WTC11 (cell line): Measurements from ENCODE around the gene SCAF8. TPM values are rescaled to one million over a fixed set of nuclear protein-coding genes. Genes with fewer than 3 reads are reported as not detected.

Experiments
- ATAC-seq: fragments of 200-7000 bp; cut with Tn5 transposase; 2 replicates; pipeline ENCODE4 v1.10.0; 2021; ENCODE audit warnings: mild to moderate bottlenecking, moderate library complexity
- CTCF ChIA-PET: fragments of 300-600 bp; sonication (Branson Sonifier 250); formaldehyde crosslinking; loops from one replicate; lab custom pipeline; 2021; ENCODE audit warnings: antibody characterized with exemption; lab: Charles Lee
- POLR2A ChIA-PET: fragments of 350-600 bp; sonication (Branson Sonifier 250); formaldehyde crosslinking; loops from one replicate; lab custom pipeline; 2021; ENCODE audit warnings: antibody characterized with exemption; lab: Charles Lee
- DNase-seq: peaks from one replicate; pipeline ENCODE4 v3.0.0; 2021; ENCODE audit warnings: low spot score
- H3K27ac Mint-ChIP-seq: 2 replicates; pipeline ENCODE4 v1.8.0; 2021; ENCODE audit warnings: mixed read lengths
- H3K27me3 Mint-ChIP-seq: 2 replicates; pipeline ENCODE4 v1.8.0; 2021; ENCODE audit warnings: low read depth, mild to moderate bottlenecking, moderate library complexity, mixed read lengths
- H3K36me3 Mint-ChIP-seq: 2 replicates; pipeline ENCODE4 v1.8.0; 2021; ENCODE audit warnings: mixed read lengths
- H3K4me1 Mint-ChIP-seq: 2 replicates; pipeline ENCODE4 v1.8.0; 2022; ENCODE audit warnings: mixed read lengths
- H3K4me3 Mint-ChIP-seq: 2 replicates; pipeline ENCODE4 v1.8.0; 2021; ENCODE audit warnings: mild to moderate bottlenecking, moderate library complexity, mixed read lengths
- H3K9me3 Mint-ChIP-seq: 2 replicates; pipeline ENCODE4 v1.8.0; 2021; ENCODE audit warnings: mixed read lengths
- ATF1 ChIP-seq: sonication (generic); formaldehyde crosslinking; IDR thresholded peaks from 2 replicates; pipeline ENCODE4 v1.8.1; 2023; ENCODE audit warnings: mild to moderate bottlenecking, moderate library complexity, missing genetic modification reagents
- CBFB ChIP-seq: sonication (generic); formaldehyde crosslinking; IDR thresholded peaks from 2 replicates; pipeline ENCODE4 v1.8.1; 2022; ENCODE audit warnings: mild to moderate bottlenecking, low read depth, missing genetic modification reagents
- CREB1 ChIP-seq: sonication (generic); formaldehyde crosslinking; IDR thresholded peaks from 2 replicates; pipeline ENCODE4 v1.8.0; 2023; ENCODE audit warnings: mild to moderate bottlenecking, missing genetic modification reagents
- EMX1 ChIP-seq: fragments of 250-450 bp; sonication (Bioruptor Pico); IDR thresholded peaks from 2 replicates; pipeline ENCODE4 v1.8.0; 2021; ENCODE audit warnings: mild to moderate bottlenecking
- FOXJ3 ChIP-seq: sonication (generic); formaldehyde crosslinking; IDR thresholded peaks from 2 replicates; pipeline ENCODE4 v1.9.0; 2021; ENCODE audit warnings: missing genetic modification reagents, mild to moderate bottlenecking, borderline replicate concordance
- HMGA2 ChIP-seq: fragments of 250-450 bp; sonication (Bioruptor Pico); IDR thresholded peaks from 2 replicates; pipeline ENCODE4 v1.4.0; 2021; ENCODE audit warnings: mild to moderate bottlenecking, moderate library complexity
- HMGXB4 ChIP-seq: sonication (generic); formaldehyde crosslinking; IDR thresholded peaks from 2 replicates; pipeline ENCODE4 v1.8.1; 2023; ENCODE audit warnings: mild to moderate bottlenecking, moderate library complexity, missing genetic modification reagents
- MYBL2 ChIP-seq: sonication (generic); formaldehyde crosslinking; IDR thresholded peaks from 2 replicates; pipeline ENCODE4 v1.8.1; 2023; ENCODE audit warnings: mild to moderate bottlenecking, moderate library complexity, missing genetic modification reagents
- RELA ChIP-seq: sonication (generic); formaldehyde crosslinking; IDR thresholded peaks from 2 replicates; pipeline ENCODE4 v1.8.1; 2022; ENCODE audit warnings: missing genetic modification reagents, mild to moderate bottlenecking, borderline replicate concordance
- TCF7 ChIP-seq: sonication (generic); formaldehyde crosslinking; IDR thresholded peaks from 2 replicates; pipeline ENCODE4 v1.8.0; 2022; ENCODE audit warnings: mild to moderate bottlenecking, low read depth, missing genetic modification reagents, moderate library complexity
- ZBTB21 ChIP-seq: sonication (generic); formaldehyde crosslinking; IDR thresholded peaks from 2 replicates; pipeline ENCODE4 v1.8.1; 2023; ENCODE audit warnings: mild to moderate bottlenecking, missing genetic modification reagents, borderline replicate concordance
- ZNF121 ChIP-seq: sonication (generic); formaldehyde crosslinking; IDR thresholded peaks from 2 replicates; pipeline ENCODE4 v1.8.0; 2023; ENCODE audit warnings: missing genetic modification reagents
- ZNF138 ChIP-seq: sonication (generic); formaldehyde crosslinking; conservative IDR thresholded peaks from 2 replicates; pipeline ENCODE4 v1.8.1; 2022; ENCODE audit warnings: mild to moderate bottlenecking, moderate library complexity, missing genetic modification reagents
- ZNF396 ChIP-seq: fragments of 250-450 bp; sonication (Bioruptor Pico); IDR thresholded peaks from 2 replicates; pipeline ENCODE4 v1.8.0; 2021; ENCODE audit warnings: mild to moderate bottlenecking, moderate library complexity, borderline replicate concordance
- total RNA-seq: library from RNA; stranded (reverse); gene quantifications from 3 replicates; pipeline ENCODE4 v1.2.3, GENCODE V29; 2021
- TF ChIP-seq, protein P1 (sequence below): sonication (generic); formaldehyde crosslinking; IDR thresholded peaks from 2 replicates; pipeline ENCODE4 v1.8.0; 2023; ENCODE audit warnings: missing genetic modification reagents, mild to moderate bottlenecking, borderline replicate concordance
- TF ChIP-seq, protein P2 (sequence below): sonication (generic); formaldehyde crosslinking; IDR thresholded peaks from 2 replicates; pipeline ENCODE4 v1.8.1; 2023; ENCODE audit warnings: mild to moderate bottlenecking, missing genetic modification reagents, borderline replicate concordance
- TF ChIP-seq, protein P3 (sequence below): sonication (generic); formaldehyde crosslinking; IDR thresholded peaks from 2 replicates; pipeline ENCODE4 v1.8.1; 2023; ENCODE audit warnings: mild to moderate bottlenecking, missing genetic modification reagents
- TF ChIP-seq, protein P4 (sequence below): sonication (generic); formaldehyde crosslinking; IDR thresholded peaks from 2 replicates; pipeline ENCODE4 v1.8.1; 2022; ENCODE audit warnings: low read depth, missing genetic modification reagents, borderline replicate concordance
- TF ChIP-seq, protein P5 (sequence below): sonication (generic); formaldehyde crosslinking; IDR thresholded peaks from 2 replicates; pipeline ENCODE4 v1.8.1; 2022; ENCODE audit warnings: missing genetic modification reagents, borderline replicate concordance
- TF ChIP-seq, protein P6 (sequence below): sonication (generic); formaldehyde crosslinking; IDR thresholded peaks from 2 replicates; pipeline ENCODE4 v1.8.1; 2022; ENCODE audit warnings: mild to moderate bottlenecking, missing genetic modification reagents, moderate library complexity, borderline replicate concordance

Gene SCAF8
- total RNA-seq, 1 experiment from 2014 or later = 40.7 TPM

DNA sequence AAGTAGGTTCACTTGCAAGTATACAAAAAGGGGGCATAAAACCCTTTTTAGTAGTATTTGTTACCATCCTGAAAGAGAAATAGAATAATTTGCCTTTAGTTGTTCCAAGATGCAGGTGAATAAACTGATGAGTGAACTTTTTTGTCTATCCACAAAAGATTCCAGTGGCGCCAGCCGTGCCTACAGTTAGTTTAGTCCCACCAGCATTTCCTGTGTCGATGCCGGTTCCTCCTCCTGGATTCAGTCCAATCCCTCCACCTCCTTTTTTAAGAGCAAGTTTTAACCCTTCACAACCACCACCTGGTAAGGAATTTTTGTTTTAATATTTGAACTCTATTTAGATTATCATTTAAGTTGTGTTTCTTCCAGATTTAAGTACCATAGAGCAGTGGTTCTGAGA, 90.9 kb downstream of the SCAF8 start (continued):
- TF ChIP-seq, protein P1, sequence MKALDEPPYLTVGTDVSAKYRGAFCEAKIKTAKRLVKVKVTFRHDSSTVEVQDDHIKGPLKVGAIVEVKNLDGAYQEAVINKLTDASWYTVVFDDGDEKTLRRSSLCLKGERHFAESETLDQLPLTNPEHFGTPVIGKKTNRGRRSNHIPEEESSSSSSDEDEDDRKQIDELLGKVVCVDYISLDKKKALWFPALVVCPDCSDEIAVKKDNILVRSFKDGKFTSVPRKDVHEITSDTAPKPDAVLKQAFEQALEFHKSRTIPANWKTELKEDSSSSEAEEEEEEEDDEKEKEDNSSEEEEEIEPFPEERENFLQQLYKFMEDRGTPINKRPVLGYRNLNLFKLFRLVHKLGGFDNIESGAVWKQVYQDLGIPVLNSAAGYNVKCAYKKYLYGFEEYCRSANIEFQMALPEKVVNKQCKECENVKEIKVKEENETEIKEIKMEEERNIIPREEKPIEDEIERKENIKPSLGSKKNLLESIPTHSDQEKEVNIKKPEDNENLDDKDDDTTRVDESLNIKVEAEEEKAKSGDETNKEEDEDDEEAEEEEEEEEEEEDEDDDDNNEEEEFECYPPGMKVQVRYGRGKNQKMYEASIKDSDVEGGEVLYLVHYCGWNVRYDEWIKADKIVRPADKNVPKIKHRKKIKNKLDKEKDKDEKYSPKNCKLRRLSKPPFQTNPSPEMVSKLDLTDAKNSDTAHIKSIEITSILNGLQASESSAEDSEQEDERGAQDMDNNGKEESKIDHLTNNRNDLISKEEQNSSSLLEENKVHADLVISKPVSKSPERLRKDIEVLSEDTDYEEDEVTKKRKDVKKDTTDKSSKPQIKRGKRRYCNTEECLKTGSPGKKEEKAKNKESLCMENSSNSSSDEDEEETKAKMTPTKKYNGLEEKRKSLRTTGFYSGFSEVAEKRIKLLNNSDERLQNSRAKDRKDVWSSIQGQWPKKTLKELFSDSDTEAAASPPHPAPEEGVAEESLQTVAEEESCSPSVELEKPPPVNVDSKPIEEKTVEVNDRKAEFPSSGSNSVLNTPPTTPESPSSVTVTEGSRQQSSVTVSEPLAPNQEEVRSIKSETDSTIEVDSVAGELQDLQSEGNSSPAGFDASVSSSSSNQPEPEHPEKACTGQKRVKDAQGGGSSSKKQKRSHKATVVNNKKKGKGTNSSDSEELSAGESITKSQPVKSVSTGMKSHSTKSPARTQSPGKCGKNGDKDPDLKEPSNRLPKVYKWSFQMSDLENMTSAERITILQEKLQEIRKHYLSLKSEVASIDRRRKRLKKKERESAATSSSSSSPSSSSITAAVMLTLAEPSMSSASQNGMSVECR (CRISPR knock-in tag) = no peak
- TF ChIP-seq ZBTB21 (CRISPR knock-in tag) = no peak
- TF ChIP-seq EMX1 (CRISPR knock-in tag) = no peak
- TF ChIP-seq CREB1 (CRISPR knock-in tag) = no peak
- TF ChIP-seq ZNF138 (CRISPR knock-in tag) = no peak
- no peak for TF ChIP-seq HMGA2 (CRISPR knock-in tag)
- TF ChIP-seq, protein P2, sequence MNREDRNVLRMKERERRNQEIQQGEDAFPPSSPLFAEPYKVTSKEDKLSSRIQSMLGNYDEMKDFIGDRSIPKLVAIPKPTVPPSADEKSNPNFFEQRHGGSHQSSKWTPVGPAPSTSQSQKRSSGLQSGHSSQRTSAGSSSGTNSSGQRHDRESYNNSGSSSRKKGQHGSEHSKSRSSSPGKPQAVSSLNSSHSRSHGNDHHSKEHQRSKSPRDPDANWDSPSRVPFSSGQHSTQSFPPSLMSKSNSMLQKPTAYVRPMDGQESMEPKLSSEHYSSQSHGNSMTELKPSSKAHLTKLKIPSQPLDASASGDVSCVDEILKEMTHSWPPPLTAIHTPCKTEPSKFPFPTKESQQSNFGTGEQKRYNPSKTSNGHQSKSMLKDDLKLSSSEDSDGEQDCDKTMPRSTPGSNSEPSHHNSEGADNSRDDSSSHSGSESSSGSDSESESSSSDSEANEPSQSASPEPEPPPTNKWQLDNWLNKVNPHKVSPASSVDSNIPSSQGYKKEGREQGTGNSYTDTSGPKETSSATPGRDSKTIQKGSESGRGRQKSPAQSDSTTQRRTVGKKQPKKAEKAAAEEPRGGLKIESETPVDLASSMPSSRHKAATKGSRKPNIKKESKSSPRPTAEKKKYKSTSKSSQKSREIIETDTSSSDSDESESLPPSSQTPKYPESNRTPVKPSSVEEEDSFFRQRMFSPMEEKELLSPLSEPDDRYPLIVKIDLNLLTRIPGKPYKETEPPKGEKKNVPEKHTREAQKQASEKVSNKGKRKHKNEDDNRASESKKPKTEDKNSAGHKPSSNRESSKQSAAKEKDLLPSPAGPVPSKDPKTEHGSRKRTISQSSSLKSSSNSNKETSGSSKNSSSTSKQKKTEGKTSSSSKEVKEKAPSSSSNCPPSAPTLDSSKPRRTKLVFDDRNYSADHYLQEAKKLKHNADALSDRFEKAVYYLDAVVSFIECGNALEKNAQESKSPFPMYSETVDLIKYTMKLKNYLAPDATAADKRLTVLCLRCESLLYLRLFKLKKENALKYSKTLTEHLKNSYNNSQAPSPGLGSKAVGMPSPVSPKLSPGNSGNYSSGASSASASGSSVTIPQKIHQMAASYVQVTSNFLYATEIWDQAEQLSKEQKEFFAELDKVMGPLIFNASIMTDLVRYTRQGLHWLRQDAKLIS (CRISPR knock-in tag) = no peak
- no peak for TF ChIP-seq ATF1 (CRISPR knock-in tag)
- no peak for TF ChIP-seq ZNF396 (CRISPR knock-in tag)
- TF ChIP-seq, protein P3, sequence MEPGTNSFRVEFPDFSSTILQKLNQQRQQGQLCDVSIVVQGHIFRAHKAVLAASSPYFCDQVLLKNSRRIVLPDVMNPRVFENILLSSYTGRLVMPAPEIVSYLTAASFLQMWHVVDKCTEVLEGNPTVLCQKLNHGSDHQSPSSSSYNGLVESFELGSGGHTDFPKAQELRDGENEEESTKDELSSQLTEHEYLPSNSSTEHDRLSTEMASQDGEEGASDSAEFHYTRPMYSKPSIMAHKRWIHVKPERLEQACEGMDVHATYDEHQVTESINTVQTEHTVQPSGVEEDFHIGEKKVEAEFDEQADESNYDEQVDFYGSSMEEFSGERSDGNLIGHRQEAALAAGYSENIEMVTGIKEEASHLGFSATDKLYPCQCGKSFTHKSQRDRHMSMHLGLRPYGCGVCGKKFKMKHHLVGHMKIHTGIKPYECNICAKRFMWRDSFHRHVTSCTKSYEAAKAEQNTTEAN (CRISPR knock-in tag) = no peak
- TF ChIP-seq, all 79 proteins: peak for 0

- POLR2A ChIA-PET = no interaction called here
- CTCF ChIA-PET = no interaction called here
- H3K4me1 Mint-ChIP-seq = no peaks in the 10 kb centered on the region
- H3K27ac Mint-ChIP-seq = no peak overlapping the region
- H3K9me3 Mint-ChIP-seq = no peaks in the 10 kb centered on the region
- H3K4me3 Mint-ChIP-seq = no peak overlapping the region
- DNase-seq = no peak
- peaks cover 36% of the 10 kb centered on the region for H3K36me3 Mint-ChIP-seq
- ATAC-seq = no peak
- no peaks in the 10 kb centered on the region for H3K27me3 Mint-ChIP-seq
- no peak for TF ChIP-seq HMGXB4
- TF ChIP-seq ZNF121 (CRISPR knock-in tag) = no peak
- TF ChIP-seq, protein P4, sequence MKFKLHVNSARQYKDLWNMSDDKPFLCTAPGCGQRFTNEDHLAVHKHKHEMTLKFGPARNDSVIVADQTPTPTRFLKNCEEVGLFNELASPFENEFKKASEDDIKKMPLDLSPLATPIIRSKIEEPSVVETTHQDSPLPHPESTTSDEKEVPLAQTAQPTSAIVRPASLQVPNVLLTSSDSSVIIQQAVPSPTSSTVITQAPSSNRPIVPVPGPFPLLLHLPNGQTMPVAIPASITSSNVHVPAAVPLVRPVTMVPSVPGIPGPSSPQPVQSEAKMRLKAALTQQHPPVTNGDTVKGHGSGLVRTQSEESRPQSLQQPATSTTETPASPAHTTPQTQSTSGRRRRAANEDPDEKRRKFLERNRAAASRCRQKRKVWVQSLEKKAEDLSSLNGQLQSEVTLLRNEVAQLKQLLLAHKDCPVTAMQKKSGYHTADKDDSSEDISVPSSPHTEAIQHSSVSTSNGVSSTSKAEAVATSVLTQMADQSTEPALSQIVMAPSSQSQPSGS = no peak
- TF ChIP-seq EMX1 (CRISPR knock-in tag) = no peak
- TF ChIP-seq, protein P5, sequence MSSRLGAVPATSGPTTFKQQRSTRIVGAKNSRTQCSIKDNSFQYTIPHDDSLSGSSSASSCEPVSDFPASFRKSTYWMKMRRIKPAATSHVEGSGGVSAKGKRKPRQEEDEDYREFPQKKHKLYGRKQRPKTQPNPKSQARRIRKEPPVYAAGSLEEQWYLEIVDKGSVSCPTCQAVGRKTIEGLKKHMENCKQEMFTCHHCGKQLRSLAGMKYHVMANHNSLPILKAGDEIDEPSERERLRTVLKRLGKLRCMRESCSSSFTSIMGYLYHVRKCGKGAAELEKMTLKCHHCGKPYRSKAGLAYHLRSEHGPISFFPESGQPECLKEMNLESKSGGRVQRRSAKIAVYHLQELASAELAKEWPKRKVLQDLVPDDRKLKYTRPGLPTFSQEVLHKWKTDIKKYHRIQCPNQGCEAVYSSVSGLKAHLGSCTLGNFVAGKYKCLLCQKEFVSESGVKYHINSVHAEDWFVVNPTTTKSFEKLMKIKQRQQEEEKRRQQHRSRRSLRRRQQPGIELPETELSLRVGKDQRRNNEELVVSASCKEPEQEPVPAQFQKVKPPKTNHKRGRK (CRISPR knock-in tag) = no peak
- TF ChIP-seq CBFB = no peak
- TF ChIP-seq TCF7 (CRISPR knock-in tag) = no peak
- TF ChIP-seq, protein P6, sequence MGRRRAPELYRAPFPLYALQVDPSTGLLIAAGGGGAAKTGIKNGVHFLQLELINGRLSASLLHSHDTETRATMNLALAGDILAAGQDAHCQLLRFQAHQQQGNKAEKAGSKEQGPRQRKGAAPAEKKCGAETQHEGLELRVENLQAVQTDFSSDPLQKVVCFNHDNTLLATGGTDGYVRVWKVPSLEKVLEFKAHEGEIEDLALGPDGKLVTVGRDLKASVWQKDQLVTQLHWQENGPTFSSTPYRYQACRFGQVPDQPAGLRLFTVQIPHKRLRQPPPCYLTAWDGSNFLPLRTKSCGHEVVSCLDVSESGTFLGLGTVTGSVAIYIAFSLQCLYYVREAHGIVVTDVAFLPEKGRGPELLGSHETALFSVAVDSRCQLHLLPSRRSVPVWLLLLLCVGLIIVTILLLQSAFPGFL (CRISPR knock-in tag) = no peak
- TF ChIP-seq FOXJ3 (CRISPR knock-in tag) = no peak
- TF ChIP-seq MYBL2 (CRISPR knock-in tag) = no peak
- no peak for TF ChIP-seq RELA (CRISPR knock-in tag)
Observed at GRCh38 chr6:154829970-154830369, 96.8 kb downstream of the SCAF8 start.
